ENCODE data around the gene SIT1. TPM values are rescaled to one million over a fixed set of nuclear protein-coding genes. Genes with fewer than 3 reads are reported as not detected.

The SIT1 gene
- total and polyA plus RNA-seq, 2 donors (not counting 3 experiments of a cell fraction or from before 2014, with no cell fraction given), result not detected

- Histone ChIP-seq H3K9ac (replicated peaks; ENCODE audit: extremely low read depth, insufficient read depth, low read length) (no peak overlapping the region), H3K4me1 (ENCODE audit: control insufficient read depth, extremely low read depth, insufficient read depth, low read length) (peaks cover 28% of the 10 kb centered on the region), H3K4me3 (replicated peaks in 1 of 3; ENCODE audit: insufficient read depth in 1 of 3, low read depth in 1 of 3, low read length in 3 of 3) (peak overlapping the region; percentile 60 to 70 (median 66)), H3K4me2 (ENCODE audit: insufficient read depth, low read length) (peak overlapping the region; percentile 48), H3K36me3 (ENCODE audit: control insufficient read depth in 2 of 2, extremely low read depth in 1 of 2, insufficient read depth in 2 of 2, low read length in 2 of 2) (peaks cover 6 to 7% of the 10 kb centered on the region in 2 experiments), H4K20me1 (replicated peaks; ENCODE audit: control insufficient read depth, extremely low read depth, insufficient read depth, low read length) (no peaks in the 10 kb centered on the region), H3K27ac (ENCODE audit: insufficient read depth, low read depth, low read length) (peak overlapping the region; percentile 13), H3K79me2 (ENCODE audit: control insufficient read depth, insufficient read depth, low read length) (peaks cover 34% of the 10 kb centered on the region), H2AFZ (ENCODE audit: low read depth, low read length) (peak overlapping the region; percentile 45), H3K9me3 (replicated peaks; ENCODE audit: control insufficient read depth, insufficient read depth, low read length) (no peaks in the 10 kb centered on the region), H3K9me1 (replicated peaks; ENCODE audit: control insufficient read depth, extremely low read depth, insufficient read depth, low read length) (no peaks in the 10 kb centered on the region), H3K27me3 (ENCODE audit: control insufficient read depth in 2 of 2, insufficient read depth in 2 of 2, low read length in 2 of 2) (no peaks in the 10 kb centered on the region)
- DNase-seq (ENCODE audit: low read depth, low spot score), result no peak
- dilution Hi-C loops (cut with MboI; ENCODE audit: extremely low pct_ligation_motif_present, low sequenced_read_pairs) (no loop called here), intact Hi-C loops (cut with micrococcal nuclease) (loop anchor here (2.0 kb wide), 1 partner anchor 42 kb away; the partner anchor contains the start of genes CREB3 and TLN1)
- no peak for TF ChIP-seq POLR2A (IDR thresholded peaks at IDR 0.05; ENCODE audit: low read depth, low read length)
- no peak for TF ChIP-seq CTCF (IDR thresholded peaks at IDR 0.05; ENCODE audit: extremely low read depth in 1 of 2, insufficient read depth in 1 of 2, low read depth in 1 of 2, low read length in 2 of 2)
- no peak for TF ChIP-seq MAX (IDR thresholded peaks at IDR 0.05; ENCODE audit: insufficient read depth, insufficient read length)
- no peak for TF ChIP-seq GATA2 (IDR thresholded peaks at IDR 0.05; ENCODE audit: insufficient read depth, insufficient read length, low read depth, low read length)
- no peak for TF ChIP-seq POLR2AphosphoS5 (IDR thresholded peaks at IDR 0.05; ENCODE audit: insufficient read depth, low read depth, low read length)
- no peak for TF ChIP-seq JUN (IDR thresholded peaks at IDR 0.05; ENCODE audit: borderline replicate concordance, insufficient read depth, insufficient read length, low read depth)
- TF ChIP-seq FOS (IDR thresholded peaks at IDR 0.05; ENCODE audit: borderline replicate concordance, insufficient read depth, low read length), result no peak
- TF ChIP-seq EZH2 (IDR thresholded peaks at IDR 0.05; ENCODE audit: borderline replicate concordance, low read depth, low read length, severe bottlenecking), result no peak
- no peak for TF ChIP-seq MYC (IDR thresholded peaks at IDR 0.05; ENCODE audit: low read depth, low read length)
- no TSS peak for BruUV-seq (replicated peaks)
- CTCF ChIA-PET, result interaction anchor here (1.0 to 13.5 kb wide), 5 partner anchors 22 to 88 kb away, joined by 3 to 227 read pairs (median 6); partner anchors contain the start of genes ARHGEF39, CCDC107 and RMRP
- POLR2A ChIA-PET, result interaction anchor here (1.1 to 1.7 kb wide), 5 partner anchors 11 to 36 kb away, joined by 3 to 7 read pairs (median 5); partner anchors contain the start of gene ARHGEF39
- no peak for FAIRE-seq
These were observed 40.6 kb upstream of the SIT1 start for GRCh38 chr9:35691334-35691650.

All from endothelial cell of umbilical vein (primary cell).